ENCODE results near the gene TH.

The TH gene

GRCh38 chr11:2135648-2136201 is 35.9 kb downstream of the TH start:
- no peaks in the 10 kb centered on the region for H3K79me2 ChIP-seq (ENCODE audit: insufficient read depth, low read depth)
- no peak overlapping the region for H2AFZ ChIP-seq (ENCODE audit: low read depth)
- no peaks in the 10 kb centered on the region for H3K4me1 ChIP-seq (ENCODE audit: low read depth, poor library complexity, severe bottlenecking)
- H3K27ac ChIP-seq, result no peak overlapping the region
- H3K27me3 ChIP-seq (ENCODE audit: insufficient read depth, low read depth), result peaks cover 70% of the 10 kb centered on the region
- TF ChIP-seq CTCF (conservative IDR thresholded peaks at IDR 0.05; ENCODE audit: low read depth, low read length), result no peak
- H3K4me2 ChIP-seq, result no peak overlapping the region
- no peaks in the 10 kb centered on the region for H4K20me1 ChIP-seq (ENCODE audit: insufficient read depth)
- no peaks in the 10 kb centered on the region for H3K36me3 ChIP-seq (ENCODE audit: insufficient read depth)
- H3K9ac ChIP-seq, result no peak overlapping the region
- H3K4me3 ChIP-seq (IDR thresholded peaks at IDR 0.05; ENCODE audit: insufficient read depth, low read depth, low read length), result no peak overlapping the region

- Histone ChIP-seq H3K27me3 (ENCODE audit: insufficient read depth, low read depth) (peaks cover 68% of the 10 kb centered on the region), H3K36me3 (ENCODE audit: insufficient read depth) (no peaks in the 10 kb centered on the region), H3K27ac (no peak overlapping the region), H3K4me1 (ENCODE audit: low read depth, poor library complexity, severe bottlenecking) (no peaks in the 10 kb centered on the region), H3K4me3 (IDR thresholded peaks at IDR 0.05; ENCODE audit: insufficient read depth, low read depth, low read length) (no peak overlapping the region), H3K9ac (no peak overlapping the region), H2AFZ (ENCODE audit: low read depth) (no peak overlapping the region), H3K4me2 (no peak overlapping the region), H3K79me2 (ENCODE audit: insufficient read depth, low read depth) (no peaks in the 10 kb centered on the region), H4K20me1 (ENCODE audit: insufficient read depth) (no peaks in the 10 kb centered on the region)
- TF ChIP-seq CTCF (conservative IDR thresholded peaks at IDR 0.05; ENCODE audit: low read depth, low read length), result no peak
Observed at GRCh38 chr11:2135018-2135569, 36.5 kb downstream of the TH start.

- no peaks in the 10 kb centered on the region for H4K20me1 ChIP-seq (ENCODE audit: insufficient read depth)
- no peaks in the 10 kb centered on the region for H3K36me3 ChIP-seq (ENCODE audit: insufficient read depth)
- peaks cover 70% of the 10 kb centered on the region for H3K27me3 ChIP-seq (ENCODE audit: insufficient read depth, low read depth)
- no peaks in the 10 kb centered on the region for H3K4me1 ChIP-seq (ENCODE audit: low read depth, poor library complexity, severe bottlenecking)
- no peak overlapping the region for H3K9ac ChIP-seq
- H2AFZ ChIP-seq (ENCODE audit: low read depth), result no peak overlapping the region
- TF ChIP-seq CTCF (conservative IDR thresholded peaks at IDR 0.05; ENCODE audit: low read depth, low read length), result no peak
- no peaks in the 10 kb centered on the region for H3K79me2 ChIP-seq (ENCODE audit: insufficient read depth, low read depth)
- H3K27ac ChIP-seq, result no peak overlapping the region
- H3K4me3 ChIP-seq (IDR thresholded peaks at IDR 0.05; ENCODE audit: insufficient read depth, low read depth, low read length), result no peak overlapping the region
- H3K4me2 ChIP-seq, result no peak overlapping the region
Observed at GRCh38 chr11:2134022-2135010, 37.3 kb downstream of the TH start.

- Histone ChIP-seq H3K9ac (no peak overlapping the region), H3K27me3 (ENCODE audit: insufficient read depth, low read depth) (peaks cover 79% of the 10 kb centered on the region), H4K20me1 (ENCODE audit: insufficient read depth) (no peaks in the 10 kb centered on the region), H2AFZ (ENCODE audit: low read depth) (no peak overlapping the region), H3K36me3 (ENCODE audit: insufficient read depth) (no peaks in the 10 kb centered on the region), H3K4me2 (no peak overlapping the region), H3K4me3 (IDR thresholded peaks at IDR 0.05; ENCODE audit: insufficient read depth, low read depth, low read length) (no peak overlapping the region), H3K4me1 (ENCODE audit: low read depth, poor library complexity, severe bottlenecking) (no peaks in the 10 kb centered on the region), H3K27ac (no peak overlapping the region), H3K79me2 (ENCODE audit: insufficient read depth, low read depth) (no peaks in the 10 kb centered on the region)
- TF ChIP-seq CTCF (conservative IDR thresholded peaks at IDR 0.05; ENCODE audit: low read depth, low read length), result no peak
Observed at GRCh38 chr11:2133241-2134021, 38.2 kb downstream of the TH start.

Data from KMS-11 (cell line).